SK-N-SH treated with all-trans-retinoic acid at 6 μM for 48 hours (cell line): ENCODE results near the gene ACOT13.
"Not testable (repeated sequence)": the region's sequence is repeated elsewhere in the genome, so short reads cannot be mapped to it uniquely, and the experiment has no call there.

ENCODE experiments used
- ATAC-seq: fragments of 200-7000 bp; cut with Tn5 transposase; 3 replicates; pipeline ENCODE4 v1.9.1; 2020; ENCODE audit warnings: mild to moderate bottlenecking, moderate library complexity
- ARNTL ChIP-seq: fragments of 450-650 bp; formaldehyde crosslinking; IDR thresholded peaks from 2 replicates; pipeline ENCODE4 v1.5.0; 2020; ENCODE audit warnings: low read depth, mild to moderate bottlenecking, moderate library complexity, borderline replicate concordance
- BACH2 ChIP-seq: fragments of 250-450 bp; sonication (Bioruptor Pico); IDR thresholded peaks from 2 replicates; pipeline ENCODE4 v1.9.0; 2021; ENCODE audit warnings: mild to moderate bottlenecking, borderline replicate concordance
- CSDC2 ChIP-seq: fragments of 250-450 bp; sonication (Bioruptor Pico); IDR thresholded peaks from 2 replicates; pipeline ENCODE4 v1.5.0; 2020; ENCODE audit warnings: mild to moderate bottlenecking, moderate library complexity
- CSRNP3 ChIP-seq: fragments of 250-450 bp; sonication (Bioruptor Pico); IDR thresholded peaks from 2 replicates; pipeline ENCODE4 v1.5.1; 2021; ENCODE audit warnings: mild to moderate bottlenecking, moderate library complexity
- ESRRG ChIP-seq: fragments of 250-450 bp; sonication (Bioruptor Pico); IDR thresholded peaks from 2 replicates; pipeline ENCODE4 v1.6.1; 2021; ENCODE audit warnings: mild to moderate bottlenecking
- GLIS3 ChIP-seq: fragments of 250-450 bp; sonication (Bioruptor Pico); IDR thresholded peaks from 2 replicates; pipeline ENCODE4 v1.5.0; 2020; ENCODE audit warnings: mild to moderate bottlenecking, moderate library complexity
- ISL1 ChIP-seq: fragments of 250-450 bp; sonication (Bioruptor Pico); IDR thresholded peaks from 2 replicates; pipeline ENCODE4 v2.1.2; 2022; ENCODE audit warnings: mild to moderate bottlenecking, moderate library complexity
- OSR1 ChIP-seq: fragments of 250-450 bp; sonication (Bioruptor Pico); IDR thresholded peaks from 2 replicates; pipeline ENCODE4 v1.8.0; 2022; ENCODE audit warnings: moderate library complexity, mild to moderate bottlenecking, inconsistent platforms
- PATZ1 ChIP-seq: fragments of 250-450 bp; sonication (Bioruptor Pico); IDR thresholded peaks from 2 replicates; pipeline ENCODE4 v1.8.0; 2020; ENCODE audit warnings: mild to moderate bottlenecking, moderate library complexity, borderline replicate concordance
- PPARA ChIP-seq: fragments of 250-450 bp; sonication (Bioruptor Pico); IDR thresholded peaks from 2 replicates; pipeline ENCODE4 v1.5.0; 2020; ENCODE audit warnings: mild to moderate bottlenecking, borderline replicate concordance
- RARB ChIP-seq: fragments of 250-450 bp; sonication (Bioruptor Pico); IDR thresholded peaks from 2 replicates; pipeline ENCODE4 v1.8.0; 2021; ENCODE audit warnings: mild to moderate bottlenecking, moderate library complexity
- SNAI2 ChIP-seq: fragments of 250-450 bp; sonication (Bioruptor Pico); IDR thresholded peaks from 2 replicates; pipeline ENCODE4 v1.5.0; 2020; ENCODE audit warnings: mild to moderate bottlenecking, moderate library complexity
- TCF4 ChIP-seq: fragments of 250-450 bp; sonication (Bioruptor Pico); IDR thresholded peaks from 2 replicates; pipeline ENCODE4 v1.8.0; 2021; ENCODE audit warnings: mild to moderate bottlenecking, moderate library complexity, borderline replicate concordance
- TOX ChIP-seq: fragments of 250-450 bp; sonication (Bioruptor Pico); IDR thresholded peaks from 2 replicates; pipeline ENCODE4 v1.8.0; 2021; ENCODE audit warnings: mild to moderate bottlenecking, moderate library complexity, borderline replicate concordance
- TSHZ2 ChIP-seq: fragments of 250-450 bp; sonication (Bioruptor Pico); IDR thresholded peaks from 2 replicates; pipeline ENCODE4 v1.5.0; 2020; ENCODE audit warnings: mild to moderate bottlenecking, moderate library complexity
- ZC3H10 ChIP-seq: fragments of 250-450 bp; sonication (Bioruptor Pico); IDR thresholded peaks from 2 replicates; pipeline ENCODE4 v1.5.1; 2021; ENCODE audit warnings: mild to moderate bottlenecking, moderate library complexity
- ZFP3 ChIP-seq: fragments of 250-450 bp; sonication (Bioruptor Pico); IDR thresholded peaks from 2 replicates; pipeline ENCODE4 v1.5.0; 2020; ENCODE audit warnings: mild to moderate bottlenecking, moderate library complexity
- ZFP30 ChIP-seq: fragments of 450-650 bp; formaldehyde crosslinking; IDR thresholded peaks from 2 replicates; pipeline ENCODE4 v1.5.0; 2022; ENCODE audit warnings: mild to moderate bottlenecking, moderate library complexity
- ZNF565 ChIP-seq: fragments of 450-650 bp; formaldehyde crosslinking; conservative IDR thresholded peaks from 2 replicates; pipeline ENCODE4 v1.5.0; 2020; ENCODE audit warnings: low read depth, mild to moderate bottlenecking, moderate library complexity
- ZNF70 ChIP-seq: fragments of 450-650 bp; formaldehyde crosslinking; IDR thresholded peaks from 2 replicates; pipeline ENCODE4 v1.5.0; 2020; ENCODE audit warnings: mild to moderate bottlenecking, moderate library complexity
- ZNF8 ChIP-seq: fragments of 450-650 bp; formaldehyde crosslinking; IDR thresholded peaks from 2 replicates; pipeline ENCODE4 v1.5.0; 2020; ENCODE audit warnings: mild to moderate bottlenecking, moderate library complexity

ACOT13 gene

GRCh38 chr6:24660105-24660504, 6.8 kb upstream of the ACOT13 start:
- ATAC-seq: no peak
- TF ChIP-seq CSRNP3 (CRISPR knock-in tag): no peak
- no peak for TF ChIP-seq ZNF8
- TF ChIP-seq RARB (CRISPR knock-in tag): no peak
- no peak for TF ChIP-seq ZC3H10 (CRISPR knock-in tag)
- TF ChIP-seq ESRRG (CRISPR knock-in tag): no peak
- TF ChIP-seq ZFP3 (CRISPR knock-in tag): no peak
- TF ChIP-seq PATZ1 (CRISPR knock-in tag): no peak
- no peak for TF ChIP-seq ZNF565 (CRISPR knock-in tag)

GRCh38 chr6:24661759-24662158, 5.1 kb upstream of the ACOT13 start:
- ATAC-seq: not testable (repeated sequence)

GRCh38 chr6:24662236-24662635, 4.6 kb upstream of the ACOT13 start:
- TF ChIP-seq RARB (CRISPR knock-in tag): no peak
- TF ChIP-seq ZFP3 (CRISPR knock-in tag): no peak
- ATAC-seq: no peak

GRCh38 chr6:24663189-24663588, 3.7 kb upstream of the ACOT13 start:
- TF ChIP-seq ZFP3 (CRISPR knock-in tag) (no peak), BACH2 (CRISPR knock-in tag) (no peak), GLIS3 (no peak), PPARA (no peak), TSHZ2 (CRISPR knock-in tag) (no peak), CSRNP3 (CRISPR knock-in tag) (no peak), ZNF70 (CRISPR knock-in tag) (no peak), CSDC2 (CRISPR knock-in tag) (no peak), ZC3H10 (CRISPR knock-in tag) (no peak), ARNTL (CRISPR knock-in tag) (no peak), ZNF8 (no peak), TOX (CRISPR knock-in tag) (no peak), PATZ1 (CRISPR knock-in tag) (no peak), ESRRG (CRISPR knock-in tag) (no peak), TCF4 (CRISPR knock-in tag) (no peak), ZFP30 (CRISPR knock-in tag) (no peak), RARB (CRISPR knock-in tag) (no peak), OSR1 (CRISPR knock-in tag) (no peak), SNAI2 (CRISPR knock-in tag) (no peak), ISL1 (CRISPR knock-in tag) (no peak)
- TF ChIP-seq, all 23 proteins: peak for 0
- ATAC-seq: no peak
